Stomach (tissue), 9 donors: ENCODE data around the gene JAG2. TPM values are rescaled to one million over a fixed set of nuclear protein-coding genes. Genes with fewer than 3 reads are reported as not detected.

ENCODE experiments used
- DNase-seq, 2 donors: peaks; one replicate each; pipeline versions ENCODE4 v3.0.0 to v3.0.0-alpha.2; 2013 to 2019
- H3K27ac ChIP-seq, 5 donors: fragments of 200-600 bp in 4 of 5; sonication (generic) in 4 of 5; one replicate each; pipeline ENCODE4 v1.5.1; 2013 to 2019; ENCODE audit warnings: mild to moderate bottlenecking in 1 of 5, moderate library complexity in 1 of 5
- H3K27me3 ChIP-seq, 3 donors: fragments of 200-600 bp; sonication (generic); one replicate each; pipeline ENCODE4 v1.5.1; 2017 to 2019; ENCODE audit warnings: mixed run types in 1 of 3
- H3K36me3 ChIP-seq, 4 donors: fragments of 200-600 bp; sonication (generic); 1 replicate in 3 of 4; 2 replicates in 1 of 4; pipeline ENCODE4 v1.5.1; 2016 to 2019
- H3K4me1 ChIP-seq, 4 donors: fragments of 200-600 bp; sonication (generic); one replicate each; pipeline ENCODE4 v1.5.1; 2016 to 2019
- H3K4me3 ChIP-seq, 4 donors: fragments of 200-600 bp; sonication (generic) in 3 of 4; one replicate each; pipeline ENCODE4 v1.5.1; 2016 to 2019; ENCODE audit warnings: mild to moderate bottlenecking in 1 of 4
- H3K9me3 ChIP-seq, 4 donors: fragments of 200-600 bp; sonication (generic); one replicate each; pipeline ENCODE4 v1.5.1; 2016 to 2019
- EP300 ChIP-seq: sonication (generic); formaldehyde crosslinking; IDR thresholded peaks from one replicate; pipeline ENCODE4 v1.6.1; 2017; ENCODE audit warnings: antibody characterized with exemption
- POLR2A ChIP-seq, 4 donors: fragments of 450-650 bp; IDR thresholded peaks; one replicate each; pipeline ENCODE4 v1.6.1; 2016; ENCODE audit warnings: antibody characterized with exemption in 4 of 4, control low read depth in 2 of 4, mild to moderate bottlenecking in 1 of 4, moderate library complexity in 1 of 4
- POLR2AphosphoS5 ChIP-seq, 3 donors: sonication (generic); formaldehyde crosslinking; IDR thresholded peaks; one replicate each; pipeline ENCODE4 v1.6.1; 2016; ENCODE audit warnings: antibody characterized with exemption in 3 of 3
- WGBS, 5 donors: extraction: QIAGEN DNeasy Blood & Tissue Kit in 3 of 5; methylation state at CpG; one replicate each; pipeline versions ENCODE4 v1.1.5 to v1.1.7; 2013 to 2018; 5-methylcytosine and 5-hydroxymethylcytosine counted together
- intact Hi-C: fragments of 100-400 bp; cut with DNase I; formaldehyde crosslinking; loops from one replicate; pipeline ENCODE4 v1.15.1; 2023; ENCODE audit warnings: low total_unique reads
- polyA plus RNA-seq, 3 donors: library from polyadenylated mRNA; stranded (reverse); fragments of 200-250 nt; gene quantifications; one replicate each; pipeline ENCODE4 v1.2.3, GENCODE V29; 2013
- total RNA-seq, 5 donors: library from RNA; depleted of rRNA; stranded (reverse); fragments of >200 nt; gene quantifications; one replicate each; pipeline versions ENCODE4 v1.1.0 to v1.2.3, GENCODE V29; 2014 to 2016
- TF ChIP-seq, protein P1 (sequence below), 7 experiments: fragments of 450-650 bp in 4 of 7; fragments of 200-600 bp in 3 of 7; sonication (generic) in 3 of 7; IDR thresholded peaks; one replicate each; pipeline ENCODE4 v1.5.1; 2016 to 2019; ENCODE audit warnings: antibody characterized with exemption in 7 of 7, control low read depth in 2 of 7, mild to moderate bottlenecking in 1 of 7
- donor health status: healthy with polysubstance abuse.
- donor health status: Bipolar disorder and iron deficiency.
- donor health status: healthy.

The JAG2 gene
- total and polyA plus RNA-seq, 8 donors: 6.0 to 117 (median 15.6) TPM

DNA sequence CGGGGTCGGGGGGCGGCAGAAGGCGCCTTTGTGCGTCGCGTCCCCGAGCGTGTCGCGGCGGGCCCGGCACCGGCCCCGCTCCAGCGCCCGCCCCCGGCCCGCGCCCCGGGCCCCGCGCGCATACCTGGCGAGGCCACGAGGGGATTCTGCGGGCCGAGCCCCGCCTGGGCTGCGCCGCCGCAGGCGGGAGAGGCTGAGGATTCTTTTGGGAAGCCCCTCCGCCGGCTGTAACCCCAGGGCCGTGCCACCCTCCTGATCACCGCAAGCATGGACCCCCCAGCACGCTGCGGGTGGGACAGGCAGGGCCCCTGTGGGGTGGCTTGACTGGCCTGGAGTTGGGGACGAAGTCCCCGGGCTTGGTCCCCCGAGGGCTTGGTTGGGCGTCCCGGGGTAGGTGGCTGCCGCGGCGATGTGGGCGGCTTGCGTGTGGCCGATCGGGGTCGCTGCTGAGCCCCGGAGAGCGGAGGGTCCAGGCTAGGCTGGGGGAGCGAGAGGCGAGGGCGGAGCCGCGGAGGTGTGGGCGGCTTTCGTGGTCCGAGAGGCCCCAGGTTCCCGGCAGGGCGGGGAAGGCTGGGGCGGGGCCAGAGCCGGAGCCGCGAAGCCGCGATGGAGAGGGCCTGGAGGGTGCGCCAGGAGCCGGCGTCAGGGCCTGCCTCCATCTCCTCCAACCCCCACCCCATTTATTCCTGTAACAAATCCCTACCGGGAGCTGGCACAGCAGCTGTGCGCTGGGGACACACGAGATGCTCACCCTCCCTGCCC, 75.0 kb downstream of the JAG2 start:
- Histone ChIP-seq H3K9me3 (no peaks in the 10 kb centered on the region), H3K4me3 (peak overlapping the region; percentile 69 to 78 (median 73)), H3K27me3 (peaks cover 0 to 18% (median 0%) of the 10 kb centered on the region in 3 donors), H3K36me3 (no peaks in the 10 kb centered on the region), H3K27ac (peak overlapping the region; percentile 85 to 95 (median 92)), H3K4me1 (peaks cover 40 to 59% (median 53%) of the 10 kb centered on the region in 4 donors)
- DNase-seq: peak; percentile 83 to 95
- TF ChIP-seq, protein P1, sequence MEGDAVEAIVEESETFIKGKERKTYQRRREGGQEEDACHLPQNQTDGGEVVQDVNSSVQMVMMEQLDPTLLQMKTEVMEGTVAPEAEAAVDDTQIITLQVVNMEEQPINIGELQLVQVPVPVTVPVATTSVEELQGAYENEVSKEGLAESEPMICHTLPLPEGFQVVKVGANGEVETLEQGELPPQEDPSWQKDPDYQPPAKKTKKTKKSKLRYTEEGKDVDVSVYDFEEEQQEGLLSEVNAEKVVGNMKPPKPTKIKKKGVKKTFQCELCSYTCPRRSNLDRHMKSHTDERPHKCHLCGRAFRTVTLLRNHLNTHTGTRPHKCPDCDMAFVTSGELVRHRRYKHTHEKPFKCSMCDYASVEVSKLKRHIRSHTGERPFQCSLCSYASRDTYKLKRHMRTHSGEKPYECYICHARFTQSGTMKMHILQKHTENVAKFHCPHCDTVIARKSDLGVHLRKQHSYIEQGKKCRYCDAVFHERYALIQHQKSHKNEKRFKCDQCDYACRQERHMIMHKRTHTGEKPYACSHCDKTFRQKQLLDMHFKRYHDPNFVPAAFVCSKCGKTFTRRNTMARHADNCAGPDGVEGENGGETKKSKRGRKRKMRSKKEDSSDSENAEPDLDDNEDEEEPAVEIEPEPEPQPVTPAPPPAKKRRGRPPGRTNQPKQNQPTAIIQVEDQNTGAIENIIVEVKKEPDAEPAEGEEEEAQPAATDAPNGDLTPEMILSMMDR (IDR thresholded peaks at IDR 0.05): peak in 3 of 7 experiments; percentile 14 to 32 (median 26)
- TF ChIP-seq POLR2AphosphoS5 (IDR thresholded peaks at IDR 0.05) (peak in 2 of 3 donors; percentile 47 to 72), POLR2A (IDR thresholded peaks at IDR 0.05) (peak in 1 of 4 donors; percentile 10), EP300 (no peak)
- WGBS, 5 donors: 0 to 1% (median 1%) methylated on average over 9 to 76 of the region's 76 CpGs
- intact Hi-C loops: no loop called here

DNA sequence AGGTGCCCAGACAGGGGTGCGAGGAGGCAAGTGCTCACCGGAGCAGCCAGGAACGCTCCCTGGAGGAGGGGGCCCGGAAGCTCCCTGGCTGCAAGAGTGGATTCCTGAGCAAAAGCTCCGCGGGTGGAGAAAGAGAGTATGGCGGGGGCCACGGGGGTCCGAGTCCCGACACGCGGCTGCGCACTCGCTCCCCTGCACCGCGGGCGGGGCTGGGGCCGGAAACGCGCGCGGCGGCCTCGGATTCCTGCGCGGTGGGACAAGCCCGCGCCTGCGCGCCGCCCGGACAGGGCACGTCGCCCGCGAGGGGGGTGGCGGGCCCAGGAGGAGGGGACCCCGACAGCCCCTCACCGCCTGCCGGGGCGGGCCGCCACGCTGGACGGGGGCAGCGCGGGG, 75.5 kb downstream of the JAG2 start:
- peak overlapping the region; percentile 85 to 95 (median 92) for H3K27ac ChIP-seq
- TF ChIP-seq POLR2AphosphoS5 (IDR thresholded peaks at IDR 0.05) (peak in 2 of 3 donors; percentile 46 to 67), POLR2A (IDR thresholded peaks at IDR 0.05) (no peak)
- intact Hi-C loops: no loop called here
- WGBS, 5 donors: 0 to 3% (median 1%) methylated on average over 2 to 46 of the region's 46 CpGs; no CpG with 5 or more reads in 1 of the 5 donors
- DNase-seq: peak; percentile 70 to 92
- peak overlapping the region; percentile 69 to 78 (median 73) for H3K4me3 ChIP-seq
- peaks cover 0 to 23% (median 2%) of the 10 kb centered on the region in 3 donors for H3K27me3 ChIP-seq
- H3K36me3 ChIP-seq: no peaks in the 10 kb centered on the region
- H3K9me3 ChIP-seq: no peaks in the 10 kb centered on the region
- peaks cover 46 to 65% (median 59%) of the 10 kb centered on the region in 4 donors for H3K4me1 ChIP-seq

DNA sequence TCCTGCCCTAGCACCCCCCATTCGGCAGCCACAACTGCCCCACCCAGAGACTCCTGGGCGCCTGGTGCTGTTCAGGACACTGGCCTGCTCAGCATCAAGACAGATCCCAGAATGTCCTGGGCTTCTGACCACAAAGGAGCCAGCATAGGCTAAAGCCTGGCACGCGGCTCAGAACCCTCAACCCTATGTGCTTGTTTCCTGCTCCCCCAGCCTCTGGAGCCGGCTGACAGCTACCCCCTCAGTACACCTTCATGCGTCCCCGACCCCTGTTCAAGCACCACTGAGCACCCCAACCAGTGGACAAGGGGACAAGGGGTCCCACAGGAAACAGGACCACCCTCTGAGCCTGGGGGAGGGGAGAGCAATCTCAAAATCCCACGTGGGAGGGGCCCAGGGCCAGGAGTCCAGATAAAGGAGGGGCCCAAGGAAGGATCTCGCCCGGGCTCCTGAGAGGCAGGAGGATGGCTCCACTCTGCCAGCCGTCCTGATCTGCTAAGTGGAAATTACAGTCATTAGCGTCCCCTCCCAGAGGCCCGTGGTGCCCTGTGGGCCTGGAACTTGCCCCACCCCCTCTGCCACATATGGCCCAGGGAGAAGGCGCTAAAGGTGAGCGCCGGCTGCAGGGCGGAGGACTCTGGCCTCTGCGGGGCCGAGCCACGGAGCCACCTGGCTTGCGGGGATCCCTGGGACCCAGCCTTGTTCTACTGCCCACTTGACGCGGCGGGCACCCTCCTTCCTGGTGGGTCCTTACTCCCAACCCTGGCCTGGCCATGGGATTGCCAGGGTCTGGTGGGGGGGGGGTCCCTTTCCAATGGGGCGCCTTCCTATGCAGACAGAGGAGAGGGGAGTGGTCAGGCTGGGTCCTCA, 76.2 kb downstream of the JAG2 start:
- H3K4me3 ChIP-seq: peak overlapping the region; percentile 69 to 78 (median 73)
- 22 to 55% (median 29%) methylated on average over 10 to 25 of the region's 25 CpGs for WGBS, 5 donors
- DNase-seq: peak; percentile 46 to 77
- no peaks in the 10 kb centered on the region for H3K36me3 ChIP-seq
- no peaks in the 10 kb centered on the region for H3K9me3 ChIP-seq
- peak overlapping the region; percentile 85 to 95 (median 92) for H3K27ac ChIP-seq
- peaks cover 0 to 30% (median 9%) of the 10 kb centered on the region in 3 donors for H3K27me3 ChIP-seq
- intact Hi-C loops: no loop called here
- peaks cover 53 to 71% (median 65%) of the 10 kb centered on the region in 4 donors for H3K4me1 ChIP-seq
- TF ChIP-seq POLR2AphosphoS5 (IDR thresholded peaks at IDR 0.05) (no peak), POLR2A (IDR thresholded peaks at IDR 0.05) (no peak), EP300 (no peak)
- TF ChIP-seq, protein P1 (IDR thresholded peaks at IDR 0.05): no peak

DNA sequence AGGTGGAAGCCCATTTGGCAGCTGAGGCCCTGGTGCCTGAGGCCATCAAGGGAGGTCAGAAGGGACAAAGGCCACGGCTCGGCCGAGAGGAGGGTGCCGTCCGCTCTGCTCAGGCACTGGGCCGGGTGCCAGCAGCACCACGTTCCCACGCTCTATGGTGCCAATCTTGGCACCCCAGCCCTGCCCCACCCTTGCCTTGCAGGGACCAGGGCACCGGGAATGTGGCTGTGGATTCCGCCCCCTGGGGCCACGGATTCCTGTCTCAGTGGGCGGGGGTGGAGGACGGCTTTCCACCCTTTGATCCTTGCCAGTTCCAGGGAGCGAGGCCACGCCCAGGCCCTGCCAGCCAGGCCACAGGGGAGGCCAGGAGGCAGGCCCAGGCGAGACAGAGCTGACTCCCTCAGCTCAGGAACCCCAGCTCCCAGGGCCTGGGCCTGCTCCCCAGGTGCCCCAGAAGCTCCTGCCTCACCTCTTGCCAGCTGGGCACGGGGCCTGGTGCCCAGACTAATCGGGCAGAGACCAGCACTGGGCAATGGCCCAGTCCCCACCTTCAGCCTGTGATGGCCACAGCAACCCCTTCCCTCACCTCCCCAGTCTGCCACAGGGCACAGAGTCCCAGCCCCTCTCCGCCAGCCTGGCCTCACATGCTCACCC, 76.9 kb downstream of the JAG2 start:
- Histone ChIP-seq H3K4me1 (peaks cover 60 to 78% (median 73%) of the 10 kb centered on the region in 4 donors), H3K9me3 (no peaks in the 10 kb centered on the region), H3K4me3 (peak overlapping the region in 2 of 4 donors; percentile 72 to 78), H3K27me3 (peaks cover 0 to 37% (median 12%) of the 10 kb centered on the region in 3 donors), H3K36me3 (no peaks in the 10 kb centered on the region), H3K27ac (peak overlapping the region; percentile 85 to 95 (median 92))
- WGBS, 5 donors: 17 to 47% (median 22%) methylated on average over 2 to 19 of the region's 19 CpGs
- TF ChIP-seq POLR2AphosphoS5 (IDR thresholded peaks at IDR 0.05) (peak in 2 of 3 donors; percentile 76 to 85), POLR2A (IDR thresholded peaks at IDR 0.05) (peak in 1 of 4 donors; percentile 46), EP300 (no peak)
- TF ChIP-seq, protein P1 (IDR thresholded peaks at IDR 0.05): no peak
- intact Hi-C loops: no loop called here
- peak; percentile 87 to 94 for DNase-seq
